GM15510 (cell line): ENCODE data around the gene SUSD3.

Source experiments
- POLR2A ChIP-seq: IDR thresholded peaks from 3 replicates; pipeline ENCODE4 v1.6.1; 2011; ENCODE audit warnings: borderline replicate concordance; ENCODE audit not compliant: insufficient read length; ENCODE audit errors: extremely low read depth

Gene SUSD3

GRCh38 chr9:93124793-93125192, 66.3 kb downstream of the SUSD3 start:
- TF ChIP-seq POLR2A: no peak

GRCh38 chr9:93125331-93125894, 66.9 kb downstream of the SUSD3 start:
- no peak for TF ChIP-seq POLR2A

- TF ChIP-seq POLR2A: no peak
Measured at GRCh38 chr9:93126151-93126781, 67.8 kb downstream of the SUSD3 start.

- TF ChIP-seq POLR2A: no peak
Measured at GRCh38 chr9:93126825-93127368, 68.4 kb downstream of the SUSD3 start.

- TF ChIP-seq POLR2A: no peak
Measured at GRCh38 chr9:93127395-93127911, 69.0 kb downstream of the SUSD3 start.

GRCh38 chr9:93128011-93128714, 69.7 kb downstream of the SUSD3 start:
- no peak for TF ChIP-seq POLR2A

GRCh38 chr9:93128715-93129224, 70.3 kb downstream of the SUSD3 start:
- no peak for TF ChIP-seq POLR2A

GRCh38 chr9:93129286-93129685, 70.8 kb downstream of the SUSD3 start:
- TF ChIP-seq POLR2A: no peak

- TF ChIP-seq POLR2A: no peak
Measured at GRCh38 chr9:93129691-93130500, 71.4 kb downstream of the SUSD3 start.

- no peak for TF ChIP-seq POLR2A
Measured at GRCh38 chr9:93130861-93131481, 72.5 kb downstream of the SUSD3 start.

- TF ChIP-seq POLR2A: no peak
Measured at GRCh38 chr9:93131599-93132286, 73.2 kb downstream of the SUSD3 start.

GRCh38 chr9:93132287-93132927, 73.9 kb downstream of the SUSD3 start:
- no peak for TF ChIP-seq POLR2A
